H1 (cell line): ENCODE data around the gene DHRS7B. TPM values are rescaled to one million over a fixed set of nuclear protein-coding genes. Genes with fewer than 3 reads are reported as not detected.

Source experiments
- TAF7 ChIP-seq: optimal IDR thresholded peaks from 2 replicates; pipeline ENCODE3; 2011; ENCODE audit warnings: low read depth, mild to moderate bottlenecking, inconsistent platforms, low read length, moderate library complexity, borderline replicate concordance
- YY1 ChIP-seq: IDR thresholded peaks from 2 replicates; pipeline ENCODE4 v1.6.1; 2011; ENCODE audit warnings: low read depth, mild to moderate bottlenecking, low read length
- polyA plus RNA-seq, 7 experiments: library from polyadenylated mRNA; depleted of rRNA in 3 of 7; stranded (reverse) in 5 of 7; unstranded in 2 of 7; fragments of >200 nt in 5 of 7; fragments of 200-250 nt in 2 of 7; gene quantifications; 1 replicate in 5 of 7; 2 replicates in 1 of 7; 4 replicates in 1 of 7; pipeline versions ENCODE4 v1.2.1 to v1.2.3, GENCODE V29; 2011 to 2013; ENCODE audit warnings: missing spikeins in 2 of 7, mixed read lengths in 2 of 7
- total RNA-seq: library from RNA; stranded (reverse); fragmentation: NEBNext Ultra II Directional; extraction: Animal tissue kit (Norgen Biotek cat#: 25700); gene quantifications from 2 replicates; pipeline ENCODE4 v1.2.1, GENCODE V29; 2021

The DHRS7B gene
- total and polyA plus RNA-seq, 2 of the 8 experiments (the other 6 are each of a cell fraction or from before 2014, with no cell fraction given) = 11.0 to 27.9 TPM

DNA sequence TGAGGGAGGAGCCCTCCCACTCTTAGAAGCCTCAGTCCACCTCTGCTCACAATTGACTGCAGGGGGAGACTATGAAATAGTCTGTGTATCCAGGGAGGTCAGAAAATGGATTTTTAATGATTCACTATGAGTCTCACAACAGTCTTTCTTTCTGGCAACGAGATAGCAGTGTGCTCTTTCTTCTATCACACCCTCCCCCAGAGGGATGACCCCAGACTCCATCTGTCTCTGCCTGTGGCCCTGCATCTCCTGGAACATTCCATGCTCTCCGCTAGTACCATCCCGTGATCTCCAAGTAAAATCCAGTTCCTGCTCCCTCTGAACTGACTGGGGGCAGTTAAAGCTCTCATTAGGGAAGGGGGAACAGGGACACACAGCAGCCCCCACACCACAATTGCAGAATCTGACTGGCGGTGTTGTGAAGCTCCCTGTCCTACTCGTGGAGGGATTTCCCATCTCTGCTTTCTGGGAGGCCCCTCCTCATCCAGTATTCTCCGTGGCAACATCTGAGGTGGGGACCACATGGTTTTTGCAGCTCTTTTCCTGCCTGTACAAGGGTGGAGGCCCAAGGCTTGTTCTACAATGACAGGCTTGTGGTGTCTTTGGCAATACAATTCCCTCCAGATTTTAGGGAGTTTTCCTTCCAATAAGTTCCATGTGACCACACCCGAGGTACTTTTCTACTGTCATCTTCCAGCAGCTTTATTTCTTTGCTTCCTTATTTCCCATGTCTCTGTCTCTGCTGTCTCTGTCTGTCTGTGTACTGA is 107.0 kb downstream of the DHRS7B start (continued):
- TF ChIP-seq YY1 = no peak
- TF ChIP-seq TAF7 = no peak
